Pancreas (tissue), 10 donors: ENCODE results near the gene TP63. TPM values are rescaled to one million over a fixed set of nuclear protein-coding genes. Genes with fewer than 3 reads are reported as not detected.
A peak's percentile ranks its signal among the peaks of the same experiment; 100 is the strongest.

Source experiments
- ATAC-seq, 4 donors: fragments of 200-7000 bp; cut with Tn5 transposase; one replicate each; pipeline versions ENCODE4 v1.8.0 to v1.9.1; 2020; ENCODE audit warnings: mild to moderate bottlenecking in 4 of 4, moderate library complexity in 4 of 4
- DNase-seq, 6 donors: peaks; one replicate each; pipeline ENCODE4 v3.0.0-alpha.2; 2020
- FAIRE-seq: peaks from 2 replicates; lab custom pipeline; 2012; peaks lifted over from hg19 to GRCh38; lab: Jason Lieb, UNC
- H3K27ac ChIP-seq, 4 donors: fragments of 200-600 bp; sonication (generic); 1 replicate in 3 of 4; 2 replicates in 1 of 4; pipeline versions ENCODE4 v1.5.0 to v1.8.0; 2020
- H3K27me3 ChIP-seq, 4 donors: fragments of 200-600 bp; one replicate each; pipeline ENCODE4 v1.8.0; 2021
- H3K36me3 ChIP-seq, 3 donors: fragments of 200-600 bp; sonication (generic) in 1 of 3; one replicate each; pipeline versions ENCODE4 v1.5.0 to v1.8.0; 2020 to 2021
- H3K4me1 ChIP-seq, 3 donors: fragments of 200-600 bp; one replicate each; pipeline ENCODE4 v1.8.0; 2021
- H3K4me3 ChIP-seq, 4 donors: fragments of 200-600 bp; sonication (generic) in 2 of 4; one replicate each; pipeline versions ENCODE4 v1.5.0 to v1.8.0; 2020 to 2021
- H3K9me3 ChIP-seq, 4 donors: fragments of 200-600 bp; one replicate each; pipeline ENCODE4 v1.8.0; 2021
- CTCF ChIP-seq, 4 donors: fragments of 200-600 bp; sonication (generic) in 3 of 4; IDR thresholded peaks; one replicate each; pipeline versions ENCODE4 v1.5.0 to v1.8.0; 2021; ENCODE audit warnings: antibody characterized with exemption in 4 of 4
- WGBS, 2 donors: extraction: QIAGEN DNeasy Blood & Tissue Kit; methylation state at CpG; one replicate each; pipeline ENCODE4 v1.1.7; 2013; 5-methylcytosine and 5-hydroxymethylcytosine counted together
- intact Hi-C, 3 donors: fragments of 100-400 bp; cut with DNase I; formaldehyde crosslinking; loops; one replicate each; pipeline versions ENCODE4 v1.11.1 to v1.14.2; 2022
- microRNA-seq, 2 donors: library from miRNA; unstranded; fragments of <30 nt; microRNA quantifications; one replicate each; pipeline versions ENCODE4 to v1.1.0, GENCODE V29; 2019 to 2020
- polyA plus RNA-seq, 2 donors: library from polyadenylated mRNA; stranded (reverse); fragments of 200-250 nt; gene quantifications; one replicate each; pipeline ENCODE4 v1.2.3, GENCODE V29; 2013
- total RNA-seq, 6 donors: library from RNA; stranded (reverse); fragmentation: NEBNext Ultra II Directional in 4 of 6; extraction: Animal tissue kit (Norgen Biotek cat#: 25700) in 4 of 6; gene quantifications; one replicate each; pipeline versions ENCODE4 v1.2.1 to v1.2.4, GENCODE V29; 2021 to 2023
- donor health status: healthy with polysubstance abuse.
- donor health status: DM: no; HTN: no; CAD: no; lungs with moderate emphysema.
- donor health status: DM: no; HTN: no; CAD: no.
- donor health status: control.
- donor health status: control.
- donor health status: Bipolar disorder and iron deficiency.
- donor health status: DM: yes; HTN: yes; CAD: no.
- donor health status: DM: no; HTN: no; CAD: no.
- donor health status: DM: no; HTN: no; CAD: no.
- donor health status: DM: yes; HTN: yes; CAD: no.

The TP63 gene
- total and polyA plus RNA-seq, 8 donors, result 0.02 to 0.47 (median 0.06) TPM; not detected in 3

DNA sequence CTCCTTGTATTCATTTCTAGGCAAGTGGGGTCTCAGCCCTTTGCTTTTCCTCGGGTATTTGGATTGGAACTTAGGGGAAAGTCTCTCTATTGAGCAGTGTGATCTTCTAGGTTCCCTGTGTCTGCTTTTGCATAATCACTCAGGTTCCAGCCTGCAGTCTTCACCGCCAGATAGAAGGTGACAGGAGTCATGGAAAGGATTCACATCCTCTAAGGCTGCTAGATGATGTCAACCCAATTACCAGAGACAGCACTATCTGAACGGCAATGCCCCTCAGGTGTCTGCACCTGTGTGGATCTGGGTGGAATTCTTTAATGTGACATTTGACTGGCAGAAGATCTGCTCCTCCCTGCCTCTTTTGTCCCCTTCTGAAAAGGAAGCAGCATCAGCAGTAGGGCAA, 311.8 kb downstream of the TP63 start:
- intact Hi-C loops, result no loop called here
- FAIRE-seq (no peak), ATAC-seq (no peak), DNase-seq (no peak)
- H3K27me3 ChIP-seq, result no peaks in the 10 kb centered on the region
- 95 to 99% methylated on average over 3 of the region's 3 CpGs for WGBS, 2 donors
- no peaks in the 10 kb centered on the region for H3K36me3 ChIP-seq
- no peak overlapping the region for H3K4me3 ChIP-seq
- H3K9me3 ChIP-seq, result no peaks in the 10 kb centered on the region
- no peak for TF ChIP-seq CTCF (IDR thresholded peaks at IDR 0.05)
- no peak overlapping the region for H3K27ac ChIP-seq
- peaks cover 9 to 16% (median 12%) of the 10 kb centered on the region in 3 donors for H3K4me1 ChIP-seq

GRCh38 chr3:189944285-189945145, 313.3 kb downstream of the TP63 start:
- no peak for TF ChIP-seq CTCF (IDR thresholded peaks at IDR 0.05)
- no peaks in the 10 kb centered on the region for H3K27me3 ChIP-seq
- 83% methylated on average over 14 of the region's 14 CpGs for WGBS, 2 donors
- no peaks in the 10 kb centered on the region for H3K9me3 ChIP-seq
- no peak for DNase-seq
- no peak overlapping the region for H3K4me3 ChIP-seq
- H3K4me1 ChIP-seq, result peaks cover 9 to 17% (median 16%) of the 10 kb centered on the region in 3 donors
- no peak overlapping the region for H3K27ac ChIP-seq
- intact Hi-C loops, result no loop called here
- H3K36me3 ChIP-seq, result no peaks in the 10 kb centered on the region
- ATAC-seq, result peak in 2 of 4 donors; percentile 8 to 11
- no peak for FAIRE-seq

DNA sequence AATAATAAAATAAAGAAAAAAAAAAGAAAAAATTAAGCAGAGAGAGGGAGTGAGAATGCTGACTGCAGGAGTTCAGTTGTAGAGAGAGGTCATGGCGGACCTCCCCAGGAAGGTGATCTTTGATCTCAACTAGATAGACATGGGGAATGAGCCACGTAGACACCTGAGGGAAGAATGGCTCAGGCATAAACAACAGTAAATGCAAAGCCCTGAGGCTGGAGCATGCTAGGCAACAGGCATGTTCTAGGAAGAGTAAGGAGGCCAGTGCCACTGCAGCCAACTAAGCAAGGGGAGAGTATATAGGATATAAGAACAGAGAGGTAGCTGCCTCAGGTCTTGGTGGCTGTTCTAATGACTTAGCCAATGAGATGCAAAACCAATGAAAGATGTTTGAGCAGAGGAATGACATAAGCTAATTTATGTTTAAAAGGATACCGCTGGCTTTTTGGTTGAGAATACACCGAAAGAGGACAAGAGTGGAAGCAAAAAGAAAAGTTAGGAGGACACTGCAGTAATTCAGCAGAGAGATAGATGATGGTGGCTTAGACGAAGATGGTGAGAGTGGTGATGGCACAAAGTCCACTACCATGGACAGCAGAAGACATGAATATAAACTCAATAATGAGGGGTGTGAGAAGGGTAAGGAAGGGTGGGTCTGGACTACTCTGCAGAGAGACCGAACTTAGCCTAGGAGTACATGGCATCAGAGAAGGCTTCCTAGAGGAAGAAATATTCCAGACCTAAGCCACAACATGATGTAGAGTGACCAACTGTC, 314.9 kb downstream of the TP63 start:
- ATAC-seq, result no peak
- no peak for FAIRE-seq

More for the DNA sequence above, 314.9 kb downstream of the TP63 start:
- WGBS, 2 donors, result 92 to 96% methylated on average over 6 of the region's 6 CpGs
- intact Hi-C loops, result no loop called here
- no peak overlapping the region for H3K4me3 ChIP-seq
- no peaks in the 10 kb centered on the region for H3K27me3 ChIP-seq
- TF ChIP-seq CTCF (IDR thresholded peaks at IDR 0.05), result no peak
- peaks cover 2 to 12% (median 12%) of the 10 kb centered on the region in 3 donors for H3K4me1 ChIP-seq
- H3K36me3 ChIP-seq, result no peaks in the 10 kb centered on the region
- DNase-seq, result no peak
- H3K9me3 ChIP-seq, result no peaks in the 10 kb centered on the region
- H3K27ac ChIP-seq, result no peak overlapping the region

Small RNAs within 50 kb of the gene (microRNA-seq; reads per million reads assigned to microRNA genes)
- 0 to 0.29 reads per million in 2 donors for gene MIR944
